D341Med (cell line): ENCODE results near the gene WNT9A.
"Not testable (repeated sequence)": the region's sequence is repeated elsewhere in the genome, so short reads cannot be mapped to it uniquely, and the experiment has no call there.

Experiments
- DNase-seq: peaks from one replicate; pipeline ENCODE4 v3.0.0; 2012; ENCODE audit warnings: low spot score

WNT9A gene

DNA sequence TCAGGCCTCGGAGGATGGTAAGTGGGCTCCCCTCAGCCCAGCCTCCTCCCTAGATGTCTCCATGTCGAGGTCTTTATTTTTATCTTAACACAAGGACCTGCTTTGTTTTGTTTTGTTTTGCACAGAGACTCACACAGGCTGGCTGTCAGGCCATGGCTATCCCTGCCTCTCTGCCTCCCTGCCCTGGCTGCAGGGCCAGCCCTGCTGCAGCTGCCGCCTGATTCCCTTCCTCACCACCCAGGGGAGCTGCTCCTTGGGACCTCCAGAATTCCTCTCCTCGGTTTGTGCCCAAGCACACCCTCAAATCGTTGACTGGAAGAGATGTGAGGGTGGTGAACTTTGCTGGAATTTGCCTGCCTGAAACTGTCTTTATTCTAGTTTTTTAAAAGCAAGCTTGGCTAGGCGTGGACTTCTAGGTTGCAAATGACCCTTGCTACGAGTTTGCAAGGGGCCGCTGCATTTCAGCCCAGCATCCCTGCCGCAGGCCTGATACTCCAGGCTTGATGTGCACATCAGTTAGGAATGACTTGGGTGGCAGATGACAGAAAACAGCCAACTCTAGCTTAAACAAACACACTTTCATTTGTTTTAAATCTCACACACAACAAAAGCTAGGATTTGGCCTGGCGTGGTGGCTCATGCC lies 37.1 kb downstream of the WNT9A start:
- DNase-seq = no peak

DNA sequence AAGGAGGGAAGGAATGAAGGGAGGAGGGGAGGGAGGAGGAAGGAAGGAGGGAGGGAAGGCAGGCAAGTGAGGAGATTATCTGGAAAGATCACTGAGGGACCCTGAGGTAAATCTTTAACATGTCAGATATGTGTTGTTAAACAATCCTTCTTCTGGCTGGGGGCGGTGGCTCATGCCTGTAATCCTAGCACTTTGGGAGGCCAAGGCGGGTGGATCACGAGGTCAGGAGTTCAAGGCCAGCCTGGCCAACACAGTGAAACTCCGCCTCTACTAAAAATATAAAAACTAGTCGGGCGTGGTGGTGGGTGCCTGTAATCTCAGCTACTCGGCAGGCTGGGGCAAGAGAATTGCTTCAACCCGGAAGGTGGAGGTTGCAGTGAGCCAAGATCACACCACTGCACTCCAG lies 37.8 kb downstream of the WNT9A start:
- DNase-seq = not testable (repeated sequence)

DNA sequence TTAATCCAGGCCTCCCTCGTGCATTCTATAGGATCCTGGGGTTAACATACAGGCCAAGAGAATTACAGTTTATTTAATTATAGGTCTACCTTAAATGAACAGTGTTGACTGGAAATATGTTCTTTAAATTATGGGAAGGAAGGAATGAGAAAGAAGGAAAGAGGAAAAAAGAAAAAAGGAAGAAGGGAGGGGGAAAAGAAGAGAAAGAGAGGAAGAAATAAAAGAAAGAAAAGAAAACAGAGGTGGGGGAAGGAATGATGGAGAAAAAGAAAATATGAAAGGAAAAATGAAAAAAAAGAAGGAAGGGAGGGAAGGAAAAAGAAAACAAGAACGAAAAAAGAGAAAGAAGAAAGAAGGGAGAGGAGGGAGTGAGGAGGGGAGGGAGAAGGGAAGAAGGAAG lies 38.5 kb downstream of the WNT9A start:
- DNase-seq = no peak

DNA sequence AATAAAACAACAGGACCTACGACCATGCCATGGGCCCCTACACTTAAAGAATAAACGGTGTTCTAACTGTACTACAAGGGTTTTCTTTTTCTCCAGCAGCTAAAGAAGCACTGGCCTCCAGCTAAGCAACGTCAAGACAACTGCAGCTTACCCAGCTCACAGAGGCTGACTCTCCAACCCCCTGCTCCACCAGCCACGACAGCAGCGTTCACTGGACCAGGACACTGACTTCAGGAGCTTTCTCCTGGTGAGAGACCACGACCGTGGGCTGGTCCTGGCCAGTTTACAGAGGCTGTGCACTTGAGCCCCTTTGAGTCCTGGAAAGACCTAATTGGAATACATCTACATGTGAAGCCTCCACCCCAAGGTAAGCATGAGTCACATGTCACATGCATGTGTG lies 39.4 kb downstream of the WNT9A start:
- DNase-seq = no peak

DNA sequence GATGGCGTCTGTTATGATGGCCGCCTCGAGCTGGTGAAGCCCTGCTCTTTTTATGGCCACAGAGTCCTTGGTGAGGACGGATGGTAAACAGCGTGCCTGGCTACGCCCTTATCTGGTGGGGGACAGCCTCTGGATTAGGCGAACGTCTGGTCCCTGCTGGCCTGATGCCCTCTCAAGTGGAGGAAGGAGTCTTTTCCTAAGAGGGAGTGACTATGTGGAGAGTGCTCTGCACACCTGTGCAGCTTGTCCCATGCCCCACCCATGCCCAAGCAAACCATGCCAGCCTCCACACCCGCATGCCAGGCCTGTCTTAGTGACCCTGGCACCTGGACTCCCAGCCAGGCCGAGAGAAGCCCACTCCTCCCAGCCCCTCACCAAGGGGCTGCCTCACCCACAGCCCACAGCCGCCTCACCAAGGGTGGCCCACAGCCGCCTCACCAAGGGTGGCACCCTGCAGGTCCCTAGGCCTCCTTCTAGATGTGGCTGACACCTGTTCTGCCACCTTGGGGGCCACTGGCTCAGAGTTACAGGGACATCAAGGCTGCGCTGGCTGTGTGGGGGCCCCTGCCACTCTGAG lies 40.2 kb downstream of the WNT9A start:
- DNase-seq = no peak

DNA sequence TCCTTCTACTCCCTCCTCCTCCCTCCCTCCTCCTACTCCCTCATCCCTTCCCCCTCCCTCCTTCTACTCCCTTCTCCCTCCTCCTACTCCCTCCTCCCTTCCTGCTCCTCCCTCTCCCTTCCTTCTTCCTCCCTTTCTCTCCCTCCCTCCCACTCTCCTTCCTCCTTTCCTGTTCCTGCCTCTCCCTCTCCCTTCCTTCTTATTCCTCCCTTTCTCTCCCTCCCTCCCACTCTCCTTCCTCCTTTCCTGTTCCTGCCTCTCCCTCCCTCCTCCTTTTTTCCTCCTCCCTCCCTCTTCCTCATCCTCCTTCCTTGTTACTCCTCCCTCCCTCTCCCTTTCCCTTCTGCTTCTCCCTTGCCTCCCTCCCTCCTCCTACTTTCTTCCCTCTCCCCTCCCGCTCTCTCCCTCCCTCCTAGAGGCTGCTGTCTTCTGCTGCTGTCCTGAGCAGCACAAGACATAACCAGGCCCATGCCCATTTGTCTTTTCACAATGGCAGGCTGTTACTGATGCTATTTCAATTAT lies 41.1 kb downstream of the WNT9A start:
- no peak for DNase-seq

DNA sequence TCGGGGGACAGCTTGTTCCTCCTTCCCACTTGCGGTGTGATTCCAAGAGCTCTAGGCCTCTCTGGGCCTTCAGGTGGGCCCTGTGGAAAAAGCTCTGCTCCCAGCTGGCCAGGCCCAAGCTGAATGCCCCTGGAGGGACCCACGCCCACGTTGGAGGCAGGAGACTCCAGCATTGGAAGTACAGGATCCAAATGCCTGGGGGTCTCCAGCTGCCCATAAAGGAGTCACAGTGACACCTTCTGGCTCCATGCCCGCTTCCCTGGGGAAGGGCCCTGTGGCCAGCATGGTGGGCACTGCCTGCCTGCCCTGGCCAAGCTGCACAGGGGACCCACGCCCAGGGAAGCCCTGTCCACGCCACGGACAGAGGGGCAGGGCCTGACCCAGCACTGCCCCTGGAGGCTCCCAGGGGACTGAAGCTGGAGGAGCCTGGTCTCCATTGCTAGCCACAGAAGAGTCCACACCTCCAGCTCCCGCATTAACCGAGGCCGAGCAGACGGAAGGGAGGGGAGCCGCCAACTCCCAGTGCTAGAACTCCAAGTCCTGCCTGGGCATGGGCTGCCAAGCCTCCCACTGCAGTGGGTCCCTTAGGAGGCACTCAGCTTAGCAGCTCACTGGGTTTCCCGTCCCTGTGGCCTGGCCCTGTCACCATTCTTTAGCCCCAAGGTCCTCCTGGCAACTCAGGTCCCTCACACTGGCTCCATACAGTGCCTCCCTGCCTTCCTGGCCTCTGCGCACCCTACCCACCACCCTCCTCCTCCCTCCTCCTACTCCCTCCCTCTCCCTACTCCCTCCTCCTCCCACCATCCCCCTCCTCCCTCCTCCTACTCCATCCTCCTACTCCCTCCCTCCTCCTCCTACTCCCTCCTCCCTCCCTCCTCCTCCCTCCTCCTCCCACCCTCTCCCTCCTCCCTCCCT lies 41.9 kb downstream of the WNT9A start:
- DNase-seq = no peak

DNA sequence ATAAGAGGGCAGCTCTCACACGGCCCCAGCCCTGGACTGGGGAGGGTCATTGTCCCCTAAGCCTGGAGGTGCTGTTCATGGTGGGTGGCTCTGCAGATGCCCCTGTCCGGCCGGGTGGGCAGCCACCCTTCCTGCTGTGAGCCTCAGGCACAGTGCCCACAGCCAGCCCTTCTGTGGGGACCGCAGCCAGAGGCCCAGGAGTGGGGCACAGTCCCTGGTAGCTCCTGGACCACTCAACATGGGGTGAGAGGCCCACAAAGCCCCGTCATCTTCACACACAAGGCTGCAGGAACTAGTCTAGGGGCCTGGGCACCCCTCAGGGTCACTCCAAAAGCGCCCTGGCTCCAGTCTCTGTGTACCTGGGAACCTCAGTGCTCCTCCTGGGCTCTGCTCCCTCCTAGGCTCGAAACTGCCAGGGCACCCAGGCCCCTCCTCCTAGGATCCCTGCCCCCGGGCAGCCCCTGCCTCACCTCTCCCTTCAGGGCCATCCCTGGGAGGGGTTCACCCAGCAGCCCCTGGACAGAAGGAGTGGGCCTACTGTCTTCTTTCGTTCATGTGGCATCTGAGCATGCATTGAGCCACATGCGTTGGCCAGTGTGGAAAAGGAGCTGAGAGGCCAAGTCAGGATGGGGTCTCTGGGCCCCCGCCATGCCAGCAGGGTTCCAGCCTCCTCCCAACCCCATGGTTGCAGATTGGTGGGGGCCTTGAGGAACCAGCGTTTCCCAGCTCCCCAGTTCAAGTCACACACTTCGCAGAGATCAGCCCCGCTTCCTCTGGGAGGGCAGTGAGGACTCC lies 43.0 kb downstream of the WNT9A start:
- DNase-seq = no peak

DNA sequence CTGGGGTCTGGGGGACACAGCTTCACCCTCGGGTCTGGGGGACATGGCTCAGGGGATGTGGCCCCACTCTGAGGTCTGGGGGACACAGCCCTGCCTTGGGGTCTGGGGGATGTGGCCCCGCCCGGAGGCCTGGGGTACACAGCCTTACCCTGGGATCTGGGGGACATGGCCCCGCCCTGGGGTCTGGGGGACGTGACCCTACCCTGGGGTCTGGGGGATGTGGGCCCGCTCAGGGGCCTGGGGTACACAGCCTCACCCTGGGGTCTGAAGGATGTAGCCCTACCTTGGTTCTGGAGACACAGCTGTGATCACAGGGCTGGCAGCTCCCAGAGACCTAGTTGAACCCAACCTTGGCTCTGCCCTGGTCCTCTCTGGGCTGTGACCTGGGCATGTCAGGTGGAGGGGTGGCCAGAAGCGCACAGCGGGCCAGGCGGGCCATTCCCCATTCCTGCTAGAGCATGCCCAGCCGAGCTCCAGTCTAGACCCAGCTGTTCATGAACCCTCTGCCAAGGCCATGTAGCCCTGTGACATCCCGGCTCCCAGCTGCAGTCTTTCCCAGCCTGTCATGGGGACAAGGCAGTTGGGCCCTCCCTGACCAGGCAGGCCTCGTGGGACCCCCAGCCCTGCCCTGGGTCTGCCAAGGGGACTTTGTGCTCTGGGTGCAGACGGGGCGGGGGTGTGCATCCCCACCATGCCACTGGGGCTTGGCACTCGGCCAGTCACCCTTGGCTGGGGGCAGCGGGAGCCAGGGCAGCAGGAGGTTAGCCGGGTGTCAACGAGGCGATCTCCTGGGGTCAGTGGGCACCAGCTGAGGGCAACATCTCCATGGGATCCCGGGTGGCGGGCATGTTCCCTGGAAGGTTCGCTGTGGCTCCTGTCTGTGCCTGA lies 43.9 kb downstream of the WNT9A start:
- DNase-seq = no peak

DNA sequence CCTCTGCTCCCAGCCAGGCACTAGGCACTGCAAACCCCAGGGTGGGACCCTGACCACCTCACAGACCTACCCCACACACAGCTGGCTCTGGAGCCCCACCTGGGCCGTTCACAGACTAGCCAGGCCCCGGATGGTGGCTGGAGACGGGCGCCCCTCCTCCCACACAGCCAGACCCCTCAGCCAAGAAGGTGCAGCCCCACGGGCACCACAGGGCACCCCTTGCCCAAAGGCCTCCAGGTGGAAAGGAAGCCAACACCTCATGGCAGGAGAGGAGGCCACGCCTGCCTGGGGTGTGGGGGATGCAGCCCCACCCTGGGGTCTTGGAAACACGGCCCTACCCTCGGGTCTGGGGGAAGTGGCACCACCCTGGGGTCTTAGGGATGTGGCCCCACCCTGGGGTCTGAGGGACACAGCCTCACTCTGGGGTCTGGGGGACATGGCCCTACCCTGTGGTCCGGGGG lies 44.6 kb downstream of the WNT9A start:
- DNase-seq = no peak

DNA sequence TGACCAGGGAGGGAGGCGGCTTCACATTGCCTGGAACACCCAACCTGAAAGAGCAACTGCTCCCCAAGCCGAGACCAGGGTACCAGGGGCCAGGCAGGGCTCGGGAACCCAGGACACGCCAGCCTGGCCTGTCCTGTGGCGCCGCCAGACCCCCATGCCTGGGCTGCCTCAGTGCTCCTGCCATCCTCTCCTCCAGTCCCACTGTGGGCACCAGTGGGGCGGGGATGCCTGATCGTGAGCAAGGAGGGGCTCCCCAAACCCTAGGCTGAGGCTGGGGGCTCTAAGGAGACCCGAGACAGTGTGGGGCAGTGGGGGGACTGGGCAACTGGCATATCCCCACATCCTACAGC lies 45.1 kb downstream of the WNT9A start:
- no peak for DNase-seq

DNA sequence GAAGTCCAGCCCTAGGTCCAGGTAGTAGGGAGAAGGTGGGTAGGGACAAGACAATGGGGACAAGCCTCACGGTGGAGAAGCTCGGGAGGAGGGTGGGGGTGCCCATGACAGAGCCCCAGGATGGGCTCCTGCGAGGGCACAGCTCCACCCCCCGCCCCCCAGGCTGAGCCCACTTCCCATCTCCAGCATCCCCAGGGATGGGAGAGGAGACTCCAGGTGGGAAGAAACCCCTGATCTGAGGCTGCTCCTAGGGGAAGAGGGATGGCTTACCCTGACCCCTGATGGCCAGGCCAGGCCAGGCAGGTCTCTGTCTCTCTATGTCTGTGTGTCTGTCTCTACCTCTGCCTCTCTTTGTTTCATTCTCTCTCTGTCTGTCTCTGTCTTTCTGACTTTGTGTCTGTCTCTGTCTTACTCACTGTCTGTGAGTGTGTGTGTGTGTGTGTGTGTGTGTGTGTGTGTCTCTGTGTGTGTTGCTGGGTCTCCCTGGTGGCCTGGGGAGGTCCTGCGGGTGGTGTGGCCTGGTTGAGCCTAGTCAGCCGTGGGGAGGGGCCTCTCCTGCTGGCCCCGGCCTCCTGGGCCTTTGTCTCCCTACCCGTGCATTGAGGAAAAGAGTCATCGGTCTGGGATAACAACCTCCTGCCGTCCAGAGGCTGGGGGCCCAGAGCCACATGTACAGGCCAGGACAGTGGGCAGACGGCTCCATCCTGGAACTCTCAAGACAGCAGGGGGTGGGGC lies 45.7 kb downstream of the WNT9A start:
- DNase-seq = no peak

DNA sequence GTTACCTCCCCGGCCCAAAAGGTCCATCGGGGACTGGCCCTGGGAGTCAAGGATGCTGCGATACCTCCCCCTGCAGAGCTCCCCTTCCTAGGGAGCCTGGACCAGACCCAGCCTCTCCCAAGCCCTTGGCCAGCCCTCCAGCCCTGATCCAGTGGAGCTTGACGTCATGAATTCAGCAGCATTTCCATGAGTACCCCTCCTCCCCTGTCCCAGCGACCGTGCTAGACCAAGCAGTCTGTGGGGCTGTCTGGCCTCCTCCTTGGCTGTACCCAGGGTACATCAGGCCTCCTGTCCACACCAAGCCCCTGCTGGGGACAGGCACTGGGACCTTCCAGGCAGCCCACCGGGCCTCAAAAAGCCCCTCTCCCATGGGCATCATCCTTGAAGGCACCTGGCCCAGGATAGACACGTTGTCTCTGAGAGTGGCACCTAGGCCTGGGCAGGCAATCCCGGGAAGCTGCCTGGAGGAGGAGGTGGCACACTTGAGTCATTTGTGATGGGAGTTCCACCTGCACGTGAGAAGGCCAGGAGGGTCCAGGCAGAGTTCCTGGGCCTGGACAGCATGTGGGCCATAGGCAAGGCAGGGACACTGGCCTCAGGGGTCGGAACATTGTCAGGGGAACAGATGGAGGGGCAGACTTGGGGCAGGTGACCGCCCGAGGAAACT lies 46.4 kb downstream of the WNT9A start:
- no peak for DNase-seq

DNA sequence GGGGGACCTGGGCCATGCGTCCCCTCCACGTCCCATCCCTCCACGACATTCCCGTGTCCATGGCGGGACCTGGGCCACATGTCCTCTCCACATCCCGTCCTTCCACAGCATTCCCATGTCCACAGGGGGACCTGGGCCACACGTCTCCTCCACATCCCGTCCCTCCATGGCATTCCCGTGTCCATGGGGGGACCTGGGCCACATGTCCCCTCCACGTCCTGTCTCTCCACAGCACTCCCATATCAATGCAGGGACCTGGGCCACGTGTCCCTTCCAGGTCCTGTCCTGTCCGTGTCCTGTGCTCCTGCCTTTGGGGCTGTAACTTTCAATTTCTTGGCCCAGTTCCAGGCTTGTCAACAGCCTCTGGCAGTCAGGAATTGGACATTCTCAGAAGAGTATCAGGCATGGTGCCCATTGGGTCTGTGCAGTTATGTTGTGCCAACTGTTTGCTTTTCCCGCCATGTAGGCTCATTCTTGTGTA lies 47.1 kb downstream of the WNT9A start:
- DNase-seq = no peak

DNA sequence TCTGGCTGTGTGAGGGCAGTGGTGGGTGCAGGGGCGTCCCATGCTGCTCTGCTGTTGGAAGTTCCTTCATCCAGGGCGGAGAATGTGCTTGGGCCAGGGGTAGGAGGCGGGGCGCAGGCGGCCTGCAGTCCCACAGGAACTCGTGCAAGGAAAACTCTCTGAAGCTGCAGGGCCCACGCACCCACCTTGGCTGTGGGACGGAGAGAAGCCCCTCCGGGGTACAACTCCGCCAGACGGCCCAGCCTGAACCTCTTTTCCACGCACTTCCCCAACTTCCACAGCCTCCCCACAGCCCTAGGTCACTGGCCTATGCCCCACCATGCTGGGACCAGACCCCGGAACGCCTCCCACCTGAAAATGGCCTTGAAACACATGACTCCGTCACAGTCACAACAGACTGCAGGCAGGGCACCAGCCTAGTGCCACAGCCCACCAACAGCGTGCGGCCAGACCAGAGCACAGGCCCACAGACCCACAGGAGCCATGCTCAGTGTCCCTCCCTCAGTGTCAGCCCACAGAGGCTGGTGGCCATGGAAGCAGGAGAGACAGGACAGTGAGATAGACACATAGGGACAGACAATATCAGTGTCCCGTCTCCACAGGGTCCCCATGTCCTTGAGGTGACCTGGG lies 47.8 kb downstream of the WNT9A start:
- no peak for DNase-seq

DNA sequence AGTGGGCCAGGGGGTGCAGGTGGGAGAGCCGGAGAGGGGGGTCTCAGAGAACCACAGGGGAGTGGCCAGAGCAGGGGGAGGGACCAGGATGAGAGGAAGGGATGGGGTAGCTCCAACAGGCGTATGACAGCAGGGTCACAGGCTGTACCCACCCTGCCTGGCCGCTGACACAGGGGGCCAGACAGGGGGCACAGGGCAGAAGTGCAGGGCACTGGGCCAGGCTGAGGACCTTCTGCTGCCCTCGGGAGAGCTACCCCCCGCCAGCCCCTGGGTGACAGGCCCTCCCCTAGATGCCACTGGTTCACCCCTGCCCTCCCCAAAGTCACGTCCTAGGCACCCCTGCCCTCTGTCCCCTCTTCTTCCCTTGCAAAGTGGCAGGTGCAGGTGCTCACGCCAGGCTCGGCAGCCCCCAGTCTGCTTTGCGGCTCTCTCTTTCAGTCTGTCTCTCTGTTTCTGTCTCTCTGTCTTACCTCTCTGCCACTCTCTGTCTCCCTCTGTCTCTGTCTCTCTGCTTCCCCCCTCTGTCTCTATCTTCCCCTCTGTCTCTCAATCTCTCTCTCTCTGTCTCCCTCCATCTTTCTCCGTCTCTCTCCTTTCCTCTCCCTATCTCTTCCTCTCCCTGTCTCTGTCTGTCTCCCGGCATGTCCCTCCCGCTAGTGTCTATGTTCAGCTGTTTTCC lies 48.5 kb downstream of the WNT9A start:
- DNase-seq = no peak

DNA sequence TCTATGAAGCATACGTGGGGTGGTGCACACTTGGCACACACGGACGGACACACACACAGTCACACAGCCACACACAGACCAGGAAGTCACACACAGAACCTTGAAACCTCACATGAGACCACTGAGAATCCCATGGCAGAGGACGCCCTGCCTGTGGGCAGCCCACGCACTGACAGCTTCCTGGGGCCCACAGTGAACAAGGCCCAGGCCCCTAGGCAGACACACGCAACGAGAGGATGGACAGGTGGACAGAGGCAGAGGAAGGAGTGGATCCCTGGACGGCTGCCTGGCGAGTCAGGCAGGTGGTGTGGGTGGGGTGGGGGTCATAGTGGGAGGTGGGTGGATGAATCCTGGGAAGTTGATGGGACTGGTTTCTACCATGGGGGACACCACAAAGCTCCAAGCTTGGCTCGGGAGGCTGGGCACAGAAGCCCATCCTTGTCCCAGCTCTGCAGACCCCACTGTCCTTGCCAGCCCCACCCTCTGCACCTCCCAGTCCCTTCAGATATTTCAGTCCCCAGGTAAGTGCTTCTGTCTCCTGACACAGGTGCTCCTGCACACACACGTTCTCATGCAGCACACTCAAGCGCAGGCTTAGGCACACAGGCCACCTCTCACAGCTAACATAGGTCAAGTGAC lies 49.1 kb downstream of the WNT9A start:
- no peak for DNase-seq
